HG02884 (cell line): ENCODE data around the gene PABPN1L.
"Not testable (repeated sequence)": the region's sequence is repeated elsewhere in the genome, so short reads cannot be mapped to it uniquely, and the experiment has no call there.

Experiments used
- ATAC-seq: cut with Tn5 transposase; IDR thresholded peaks from one replicate; pipeline ENCODE4 v1.9.1; 2021; ENCODE audit warnings: mild to moderate bottlenecking, moderate library complexity; ENCODE audit not compliant: unreplicated experiment

PABPN1L gene

GRCh38 chr16:88833086-88833485, 33.4 kb downstream of the PABPN1L start:
- ATAC-seq: no peak

- no peak for ATAC-seq
Observed at GRCh38 chr16:88831838-88832237, 34.6 kb downstream of the PABPN1L start.

GRCh38 chr16:88830783-88831182, 35.7 kb downstream of the PABPN1L start:
- ATAC-seq: no peak

GRCh38 chr16:88830258-88830657, 36.2 kb downstream of the PABPN1L start:
- ATAC-seq: no peak

GRCh38 chr16:88828711-88829110, 37.7 kb downstream of the PABPN1L start:
- ATAC-seq: no peak

DNA sequence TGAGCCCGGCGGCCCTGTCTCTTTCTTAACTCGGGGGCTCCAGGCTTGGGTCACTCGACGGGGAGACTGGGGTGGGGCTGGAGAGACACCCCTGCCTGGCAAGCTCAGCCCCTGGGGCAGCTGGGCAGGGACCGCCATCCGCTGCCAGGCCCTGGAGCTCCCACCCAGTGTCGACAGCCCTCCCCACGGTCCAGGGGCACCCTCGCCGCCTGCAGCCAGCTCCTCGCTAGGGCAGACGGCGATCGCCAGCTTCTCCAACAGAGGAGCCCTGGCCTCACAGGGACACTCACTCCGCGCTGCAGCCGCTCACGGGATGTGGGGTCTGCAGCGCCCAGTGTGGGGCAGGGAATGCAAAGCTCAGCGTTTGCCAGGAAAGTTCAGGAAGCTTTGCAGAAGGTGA, 38.7 kb downstream of the PABPN1L start:
- ATAC-seq: no peak

GRCh38 chr16:88826070-88826840, 40.2 kb downstream of the PABPN1L start:
- no peak for ATAC-seq

GRCh38 chr16:88825146-88825545, 41.3 kb downstream of the PABPN1L start:
- no peak for ATAC-seq

- no peak for ATAC-seq
Observed at GRCh38 chr16:88824256-88825077, 42.0 kb downstream of the PABPN1L start.

DNA sequence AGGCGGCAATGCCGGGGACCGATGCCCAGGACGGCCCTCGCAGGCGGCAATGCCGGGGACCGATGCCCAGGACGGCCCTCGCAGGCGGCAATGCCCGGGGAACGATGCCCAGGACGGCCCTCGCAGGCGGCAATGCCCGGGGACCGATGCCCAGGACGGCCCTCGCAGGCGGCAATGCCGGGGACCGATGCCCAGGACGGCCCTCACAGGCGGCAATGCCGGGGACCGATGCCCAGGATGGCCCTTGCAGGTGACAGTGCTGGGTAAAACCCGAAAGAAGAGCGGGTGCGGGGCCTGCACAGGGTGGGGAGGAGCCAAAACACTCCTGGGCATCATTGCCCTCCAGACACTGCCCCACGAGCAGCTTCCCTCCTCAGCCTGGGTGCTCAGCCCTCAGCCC, 42.8 kb downstream of the PABPN1L start:
- not testable (repeated sequence) for ATAC-seq

DNA sequence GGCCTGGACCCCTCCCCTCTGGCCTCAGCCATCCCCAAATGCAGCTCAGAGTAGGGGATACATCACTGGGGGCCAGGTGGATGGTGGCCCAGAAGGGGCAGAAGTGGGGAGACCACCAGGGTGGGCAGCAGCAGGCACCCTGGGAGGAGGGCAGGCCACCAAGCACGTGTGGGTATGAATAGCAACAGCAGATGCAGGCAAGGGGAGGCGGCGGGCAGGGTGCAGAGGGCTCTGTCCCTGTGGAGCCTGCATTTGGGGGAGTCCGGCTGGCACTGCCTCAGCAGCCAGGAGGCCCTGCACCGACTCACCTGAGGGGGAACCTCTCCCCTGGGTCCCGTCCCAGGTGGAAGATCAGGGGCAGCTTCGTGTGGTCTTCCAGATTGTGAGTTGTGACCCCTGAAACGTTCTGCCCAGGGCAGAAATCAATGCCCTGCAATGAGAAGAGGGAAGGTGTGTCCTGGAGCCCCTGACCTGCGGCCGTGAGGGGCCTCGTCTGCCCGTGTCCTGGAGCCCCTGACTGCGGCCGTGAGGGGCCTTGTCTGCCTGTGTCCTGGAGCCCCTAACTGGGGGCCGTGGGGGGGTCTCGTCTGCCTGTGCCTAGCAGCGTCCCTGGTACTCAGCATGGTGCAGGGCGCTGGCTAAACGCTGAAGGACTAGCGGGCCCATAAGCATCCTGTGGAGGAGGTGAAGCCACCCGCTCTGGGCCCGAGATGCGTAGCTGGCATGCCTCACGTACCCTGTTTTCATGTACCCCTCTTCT, 44.0 kb downstream of the PABPN1L start:
- ATAC-seq: no peak

DNA sequence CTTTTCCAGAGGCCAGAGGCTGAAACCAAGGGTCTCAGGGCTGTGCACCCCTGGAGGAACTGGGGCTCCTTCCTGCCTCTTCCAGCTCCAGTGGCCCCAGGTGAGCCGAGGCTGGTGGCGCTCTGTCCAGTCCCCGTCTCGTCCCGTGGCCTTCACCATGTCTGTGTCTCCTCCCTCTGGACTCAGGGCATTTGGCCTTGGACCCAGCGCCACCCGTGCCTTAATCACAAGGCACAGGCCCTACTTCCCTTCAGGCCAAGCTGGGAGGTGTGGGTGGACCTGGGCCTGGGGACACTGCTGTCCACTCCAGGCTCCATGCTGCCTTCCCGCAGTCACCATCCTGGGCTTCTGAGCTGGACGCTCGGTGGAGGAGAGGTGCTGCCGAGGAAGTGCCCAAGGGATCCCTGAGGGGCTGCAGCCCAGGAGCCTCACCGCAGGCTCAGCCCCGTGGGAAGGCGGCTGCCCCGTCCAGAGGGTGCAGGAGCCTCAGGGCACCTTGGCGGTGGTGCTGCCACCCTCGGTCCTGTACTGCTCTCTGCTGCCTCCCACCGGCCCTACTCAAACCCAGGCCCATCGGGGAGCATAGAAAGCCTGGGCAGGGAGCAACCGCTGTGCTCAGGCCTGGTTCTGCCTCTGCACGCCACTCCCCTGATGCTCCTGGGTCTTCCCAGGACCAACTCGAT, 45.2 kb downstream of the PABPN1L start:
- ATAC-seq: no peak

GRCh38 chr16:88820385-88821025, 46.0 kb downstream of the PABPN1L start:
- ATAC-seq: no peak

DNA sequence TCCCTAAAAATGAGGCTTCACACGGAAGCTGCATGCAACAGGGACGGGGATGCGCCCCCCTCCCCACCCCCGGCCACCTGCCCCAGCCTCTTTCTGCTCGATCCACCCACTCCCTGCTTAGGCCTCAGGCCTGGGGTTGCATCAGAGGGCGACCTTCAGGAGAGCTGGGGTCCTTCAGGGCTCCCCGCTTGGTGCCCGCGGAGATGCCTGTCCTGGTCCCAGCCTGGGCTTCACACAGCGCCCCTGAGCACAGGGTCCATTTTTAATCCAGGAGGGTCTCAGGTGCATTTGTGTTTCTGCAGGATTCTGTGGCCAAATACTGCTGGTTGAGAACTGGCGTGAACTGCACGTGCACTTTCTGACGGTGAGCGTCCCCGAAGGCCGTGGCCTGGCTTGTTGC, 47.3 kb downstream of the PABPN1L start:
- no peak for ATAC-seq

- no peak for ATAC-seq
Observed at GRCh38 chr16:88818575-88818874, 47.9 kb downstream of the PABPN1L start.

GRCh38 chr16:88817785-88818574, 48.5 kb downstream of the PABPN1L start:
- no peak for ATAC-seq

DNA sequence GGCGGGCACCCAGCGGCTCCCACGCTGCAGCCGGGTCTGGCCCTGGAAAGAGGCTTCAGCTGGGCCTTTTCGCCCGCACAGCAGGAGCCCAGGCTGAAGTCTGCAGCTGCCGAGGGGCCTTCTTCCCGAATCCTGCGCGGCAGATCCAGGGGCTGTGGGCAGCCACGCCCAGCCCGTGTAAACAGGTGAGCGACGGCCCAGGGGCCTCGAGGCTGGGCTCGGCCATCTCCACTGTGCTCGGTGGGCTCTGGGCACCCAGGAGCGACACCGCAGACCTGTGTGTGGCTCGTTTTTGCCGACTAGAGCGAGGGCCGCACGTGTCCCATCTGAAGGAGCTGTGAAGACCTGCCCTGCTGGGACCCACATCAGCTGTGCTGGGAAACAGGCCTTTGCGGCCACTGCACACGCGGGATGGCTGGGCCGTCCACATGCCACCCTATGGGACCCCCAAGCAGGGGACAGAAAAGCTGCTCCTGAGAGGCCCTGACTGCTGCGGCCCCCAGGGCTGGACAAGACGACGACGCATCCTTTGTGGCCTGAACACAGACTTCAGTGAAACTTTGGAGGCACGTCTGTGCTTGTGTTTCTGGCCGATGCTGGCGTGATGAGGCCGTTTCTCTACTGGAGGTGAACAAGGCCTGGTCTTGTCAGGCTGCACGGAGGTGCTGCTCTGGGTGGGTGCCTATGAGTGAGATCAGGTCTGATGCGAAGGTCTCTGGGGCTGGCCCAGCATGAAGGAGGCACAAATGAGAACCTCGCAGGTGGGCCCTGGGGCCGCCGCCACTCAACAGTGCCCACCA, 49.5 kb downstream of the PABPN1L start:
- no peak for ATAC-seq

DNA sequence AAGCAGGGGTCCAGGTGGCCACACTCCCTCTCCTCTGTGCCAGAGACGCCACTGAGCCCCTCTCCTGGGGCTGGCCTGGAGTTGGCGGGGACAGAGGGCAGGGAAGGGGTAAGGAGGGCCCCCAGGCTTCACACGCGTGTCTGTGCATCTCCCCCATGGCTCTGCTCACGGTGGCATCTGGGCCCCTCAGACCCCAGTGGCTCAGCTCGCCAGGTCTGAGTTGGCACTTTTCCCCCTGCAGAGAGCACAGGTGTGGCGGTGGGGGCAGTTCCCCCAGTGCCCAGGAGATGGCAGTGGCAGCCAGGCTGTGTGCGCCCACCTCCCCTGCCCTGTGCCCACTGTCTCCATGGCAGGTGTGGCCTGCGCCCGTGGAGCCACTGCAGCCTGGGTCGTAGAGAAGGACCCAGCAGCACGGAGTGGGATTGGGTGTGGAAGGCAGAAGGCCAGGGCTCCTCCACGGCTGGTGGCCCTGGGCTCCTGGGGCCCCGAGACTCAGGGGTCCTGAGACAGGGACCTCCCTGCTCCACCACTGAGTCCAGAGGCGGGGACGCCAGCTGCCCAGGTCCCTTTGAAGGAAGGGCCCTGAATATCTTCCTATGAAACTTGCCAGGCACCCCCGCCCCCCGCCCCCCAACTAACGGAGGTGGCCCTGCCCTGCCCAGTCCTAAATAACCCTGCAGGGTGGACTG, 50.4 kb downstream of the PABPN1L start:
- no peak for ATAC-seq
